ENCODE data around the gene YES1. TPM values are rescaled to one million over a fixed set of nuclear protein-coding genes. Genes with fewer than 3 reads are reported as not detected.
A peak's percentile ranks its signal among the peaks of the same experiment; 100 is the strongest.

The YES1 gene
- total RNA-seq, 1 donor from 2014 or later = 209 TPM

GRCh38 chr18:708096-708495, 103.9 kb downstream of the YES1 start:
- no peaks in the 10 kb centered on the region for H3K27me3 ChIP-seq
- peaks cover 19% of the 10 kb centered on the region for H3K79me2 ChIP-seq (ENCODE audit: low read depth)
- H3K36me3 Mint-ChIP-seq = peaks cover 24% of the 10 kb centered on the region

DNA sequence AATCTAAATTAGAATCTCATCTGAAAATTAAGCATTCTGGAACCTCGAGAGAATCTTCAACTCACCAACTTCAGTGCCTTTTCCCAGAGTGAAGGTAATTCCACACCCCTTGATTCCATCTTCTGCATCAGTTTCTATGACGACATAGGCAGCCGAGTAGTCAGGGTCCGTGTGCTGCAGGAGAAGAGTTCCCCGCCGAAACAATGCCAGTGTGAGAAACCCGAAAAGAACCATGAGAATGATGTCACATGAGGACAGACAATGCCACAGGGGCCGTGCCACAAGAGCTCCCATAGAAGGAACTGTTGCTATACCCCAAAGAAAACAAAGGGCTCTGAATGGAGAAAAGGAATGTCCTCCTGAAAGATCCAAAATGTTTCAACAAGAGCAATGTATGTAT, 105.6 kb downstream of the YES1 start:
- Mint-ChIP-seq H3K27me3 (ENCODE audit: insufficient read depth, low read depth) (peaks cover 5% of the 10 kb centered on the region), H3K36me3 (peaks cover 24% of the 10 kb centered on the region), H3K9me3 (no peaks in the 10 kb centered on the region), H3K4me1 (peaks cover 23% of the 10 kb centered on the region), H3K27ac (peak overlapping the region; percentile 82), H3K4me3 (no peak overlapping the region)
- Histone ChIP-seq H2AFZ (replicated peaks) (no peak overlapping the region), H3K4me1 (no peaks in the 10 kb centered on the region), H3K9me3 (ENCODE audit: low read depth) (no peaks in the 10 kb centered on the region), H3K79me2 (ENCODE audit: low read depth) (peaks cover 18% of the 10 kb centered on the region), H4K20me1 (ENCODE audit: low read depth) (peaks cover 11% of the 10 kb centered on the region), H3K9ac (no peak overlapping the region), H3K4me3 (no peak overlapping the region), H3K4me2 (no peak overlapping the region), H3K36me3 (no peaks in the 10 kb centered on the region), H3K27ac (no peak overlapping the region), H3F3A (ENCODE audit: low read depth) (peaks cover 3% of the 10 kb centered on the region), H3K27me3 (no peaks in the 10 kb centered on the region)
- no peak for DNase-seq (ENCODE audit: low spot score)
- TF ChIP-seq EZH2phosphoT487 (IDR thresholded peaks at IDR 0.05) (no peak), EZH2 (IDR thresholded peaks at IDR 0.05) (no peak)
- TF ChIP-seq, protein P1, sequence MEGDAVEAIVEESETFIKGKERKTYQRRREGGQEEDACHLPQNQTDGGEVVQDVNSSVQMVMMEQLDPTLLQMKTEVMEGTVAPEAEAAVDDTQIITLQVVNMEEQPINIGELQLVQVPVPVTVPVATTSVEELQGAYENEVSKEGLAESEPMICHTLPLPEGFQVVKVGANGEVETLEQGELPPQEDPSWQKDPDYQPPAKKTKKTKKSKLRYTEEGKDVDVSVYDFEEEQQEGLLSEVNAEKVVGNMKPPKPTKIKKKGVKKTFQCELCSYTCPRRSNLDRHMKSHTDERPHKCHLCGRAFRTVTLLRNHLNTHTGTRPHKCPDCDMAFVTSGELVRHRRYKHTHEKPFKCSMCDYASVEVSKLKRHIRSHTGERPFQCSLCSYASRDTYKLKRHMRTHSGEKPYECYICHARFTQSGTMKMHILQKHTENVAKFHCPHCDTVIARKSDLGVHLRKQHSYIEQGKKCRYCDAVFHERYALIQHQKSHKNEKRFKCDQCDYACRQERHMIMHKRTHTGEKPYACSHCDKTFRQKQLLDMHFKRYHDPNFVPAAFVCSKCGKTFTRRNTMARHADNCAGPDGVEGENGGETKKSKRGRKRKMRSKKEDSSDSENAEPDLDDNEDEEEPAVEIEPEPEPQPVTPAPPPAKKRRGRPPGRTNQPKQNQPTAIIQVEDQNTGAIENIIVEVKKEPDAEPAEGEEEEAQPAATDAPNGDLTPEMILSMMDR (IDR thresholded peaks at IDR 0.05) = no peak

More at GRCh38 chr18:708096-708495, 103.9 kb downstream of the YES1 start:
- no peaks in the 10 kb centered on the region for H3K36me3 ChIP-seq
- no peak overlapping the region for H3K27ac ChIP-seq
- H4K20me1 ChIP-seq (ENCODE audit: low read depth) = peaks cover 11% of the 10 kb centered on the region
- H3K9ac ChIP-seq = no peak overlapping the region
- H3K4me2 ChIP-seq = no peak overlapping the region
- Mint-ChIP-seq H3K9me3 (no peaks in the 10 kb centered on the region), H3K4me1 (peaks cover 26% of the 10 kb centered on the region), H3K4me3 (no peak overlapping the region), H3K27ac (no peak overlapping the region), H3K27me3 (ENCODE audit: insufficient read depth, low read depth) (peaks cover 5% of the 10 kb centered on the region)
- no peak overlapping the region for H3K4me3 ChIP-seq
- H3K9me3 ChIP-seq (ENCODE audit: low read depth) = no peaks in the 10 kb centered on the region
- TF ChIP-seq EZH2phosphoT487 (IDR thresholded peaks at IDR 0.05) (no peak), EZH2 (IDR thresholded peaks at IDR 0.05) (no peak)
- TF ChIP-seq, protein P1 (IDR thresholded peaks at IDR 0.05) = no peak
- DNase-seq (ENCODE audit: low spot score) = no peak
- H2AFZ ChIP-seq (replicated peaks) = no peak overlapping the region
- no peaks in the 10 kb centered on the region for H3K4me1 ChIP-seq
- peaks cover 7% of the 10 kb centered on the region for H3F3A ChIP-seq (ENCODE audit: low read depth)

DNA sequence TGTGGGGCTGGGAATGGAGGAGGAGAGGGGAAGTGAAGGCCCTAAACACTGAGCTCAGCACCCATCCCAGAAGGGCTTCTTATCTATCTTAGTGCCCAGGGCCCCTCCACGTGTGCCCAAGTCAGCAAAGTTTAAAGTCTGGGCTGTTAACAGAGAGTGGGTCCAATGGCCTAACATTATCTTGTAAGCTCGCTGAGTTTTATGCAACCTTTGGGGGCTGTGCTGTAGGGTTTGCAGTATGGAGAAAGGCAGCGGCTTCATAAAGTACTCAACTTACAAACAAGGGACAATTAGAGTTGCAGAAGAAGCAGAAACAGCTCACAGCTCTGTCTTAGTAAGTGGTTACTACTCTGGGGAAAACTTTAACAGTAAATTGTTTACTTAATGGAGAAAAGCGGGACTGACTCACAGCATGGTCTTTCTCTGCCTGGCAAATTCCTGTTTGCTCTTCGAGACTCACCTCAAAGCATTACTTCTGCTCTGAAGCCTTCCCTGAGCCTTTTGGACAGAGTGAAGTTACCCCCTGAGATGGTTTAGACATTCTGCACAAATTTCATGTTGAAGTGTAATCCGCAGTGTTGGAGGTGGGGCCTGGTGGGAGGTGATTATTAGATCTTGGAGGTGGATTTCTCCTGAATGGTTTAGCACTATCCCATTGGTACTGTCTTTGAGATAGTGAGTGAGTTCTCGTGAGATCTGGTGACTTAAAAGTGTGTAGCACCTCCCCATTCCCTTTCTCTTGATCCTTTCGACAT, 108.7 kb downstream of the YES1 start:
- Histone ChIP-seq H3K27me3 (no peaks in the 10 kb centered on the region), H3K4me3 (no peak overlapping the region), H3K27ac (no peak overlapping the region), H4K20me1 (ENCODE audit: low read depth) (peaks cover 3% of the 10 kb centered on the region), H3F3A (ENCODE audit: low read depth) (no peaks in the 10 kb centered on the region), H3K79me2 (ENCODE audit: low read depth) (no peaks in the 10 kb centered on the region), H3K9me3 (ENCODE audit: low read depth) (no peaks in the 10 kb centered on the region), H3K4me1 (no peaks in the 10 kb centered on the region), H3K9ac (no peak overlapping the region), H3K4me2 (no peak overlapping the region), H3K36me3 (no peaks in the 10 kb centered on the region), H2AFZ (replicated peaks) (no peak overlapping the region)
- peaks cover 12% of the 10 kb centered on the region for H3K4me1 Mint-ChIP-seq
- TF ChIP-seq, protein P1 (IDR thresholded peaks at IDR 0.05) = no peak
- TF ChIP-seq EZH2 (IDR thresholded peaks at IDR 0.05) (no peak), EZH2phosphoT487 (IDR thresholded peaks at IDR 0.05) (no peak)
- peaks cover 23% of the 10 kb centered on the region for H3K36me3 Mint-ChIP-seq
- H3K27me3 Mint-ChIP-seq (ENCODE audit: insufficient read depth, low read depth) = peaks cover 3% of the 10 kb centered on the region
- H3K27ac Mint-ChIP-seq = peak overlapping the region; percentile 17
- H3K9me3 Mint-ChIP-seq = no peaks in the 10 kb centered on the region
- no peak for DNase-seq (ENCODE audit: low spot score)
- no peak overlapping the region for H3K4me3 Mint-ChIP-seq
